Neural progenitor cell (in vitro differentiated cells): ENCODE measurements around the gene NCOA6. TPM values are rescaled to one million over a fixed set of nuclear protein-coding genes. Genes with fewer than 3 reads are reported as not detected.

Experiments used
- DNase-seq: peaks from one replicate; pipeline ENCODE4 v3.0.0-alpha.2; 2016; ENCODE audit warnings: low spot score
- H2AFZ ChIP-seq: fragments of 200-600 bp; sonication (generic); replicated peaks from 2 replicates; pipeline ENCODE4 v1.6.1; 2016; ENCODE audit warnings: antibody characterized with exemption
- H3F3A ChIP-seq: fragments of 200-600 bp; sonication (generic); 2 replicates; pipeline ENCODE4 v1.6.1; 2016; ENCODE audit warnings: antibody characterized with exemption, low read depth
- H3K27ac ChIP-seq: fragments of 200-600 bp; sonication (generic); 2 replicates; pipeline ENCODE4 v1.5.1; 2016; ENCODE audit warnings: mild to moderate bottlenecking
- H3K27me3 ChIP-seq: fragments of 200-600 bp; sonication (generic); 2 replicates; pipeline ENCODE4 v1.6.1; 2016; ENCODE audit warnings: mild to moderate bottlenecking, moderate library complexity
- H3K36me3 ChIP-seq: fragments of 200-600 bp; sonication (generic); 2 replicates; pipeline ENCODE4 v1.5.1; 2016
- H3K4me1 ChIP-seq: fragments of 200-600 bp; sonication (generic); 2 replicates; pipeline ENCODE4 v1.6.1; 2016; ENCODE audit warnings: mixed run types
- H3K4me2 ChIP-seq: fragments of 200-600 bp; sonication (generic); 2 replicates; pipeline ENCODE4 v1.6.1; 2016
- H3K4me3 ChIP-seq: fragments of 200-600 bp; sonication (generic); 2 replicates; pipeline ENCODE4 v1.5.1; 2016
- H3K79me2 ChIP-seq: fragments of 200-600 bp; sonication (generic); 2 replicates; pipeline ENCODE4 v1.6.1; 2016; ENCODE audit warnings: low read depth
- H3K9ac ChIP-seq: fragments of 200-600 bp; sonication (generic); 2 replicates; pipeline ENCODE4 v1.6.1; 2016
- H3K9me3 ChIP-seq: fragments of 200-600 bp; sonication (generic); 2 replicates; pipeline ENCODE4 v1.5.1; 2016; ENCODE audit warnings: low read depth
- H4K20me1 ChIP-seq: fragments of 200-600 bp; sonication (generic); 2 replicates; pipeline ENCODE4 v1.6.1; 2016; ENCODE audit warnings: low read depth
- H3K27ac Mint-ChIP-seq: 3 replicates; pipeline ENCODE4 v1.8.0; 2021; ENCODE audit warnings: mixed read lengths
- H3K27me3 Mint-ChIP-seq: 2 replicates; pipeline ENCODE4 v1.8.0; 2022; ENCODE audit warnings: low read depth, mild to moderate bottlenecking, inconsistent platforms, moderate library complexity, mixed read lengths; ENCODE audit not compliant: insufficient read depth
- H3K36me3 Mint-ChIP-seq: 3 replicates; pipeline ENCODE4 v1.8.0; 2021; ENCODE audit warnings: mixed read lengths
- H3K4me1 Mint-ChIP-seq: 3 replicates; pipeline ENCODE4 v1.8.0; 2021; ENCODE audit warnings: mixed read lengths
- H3K4me3 Mint-ChIP-seq: 3 replicates; pipeline ENCODE4 v1.8.0; 2021; ENCODE audit warnings: mild to moderate bottlenecking, moderate library complexity, mixed read lengths
- H3K9me3 Mint-ChIP-seq: 3 replicates; pipeline ENCODE4 v1.8.0; 2020; ENCODE audit warnings: mixed read lengths
- CTCF ChIP-seq: fragments of 200-600 bp; sonication (generic); IDR thresholded peaks from 2 replicates; pipeline ENCODE4 v1.5.1; 2017; ENCODE audit warnings: antibody characterized with exemption, mild to moderate bottlenecking
- EZH2 ChIP-seq: fragments of 200-600 bp; sonication (generic); IDR thresholded peaks from 2 replicates; pipeline ENCODE4 v1.6.1; 2017; ENCODE audit warnings: antibody characterized with exemption, mild to moderate bottlenecking, moderate library complexity
- EZH2phosphoT487 ChIP-seq: fragments of 200-600 bp; sonication (generic); IDR thresholded peaks from 2 replicates; pipeline ENCODE4 v1.6.1; 2017; ENCODE audit warnings: antibody characterized with exemption
- total RNA-seq: library from RNA; depleted of rRNA; stranded (reverse); fragments of >200 nt; gene quantifications from 2 replicates; pipeline ENCODE4 v1.2.3, GENCODE V29; 2015; ENCODE audit warnings: low replicate concordance

The NCOA6 gene
- total RNA-seq, 1 donor from 2014 or later, result 14.3 TPM

GRCh38 chr20:34713194-34713943 is 112.1 kb downstream of the NCOA6 start:
- Histone ChIP-seq H3K27ac (no peak overlapping the region), H3F3A (peaks cover 20% of the 10 kb centered on the region), H3K4me1 (no peaks in the 10 kb centered on the region), H4K20me1 (peaks cover 13% of the 10 kb centered on the region), H3K9ac (no peak overlapping the region), H3K4me2 (no peak overlapping the region), H2AFZ (no peak overlapping the region), H3K9me3 (no peaks in the 10 kb centered on the region), H3K27me3 (peaks cover 38% of the 10 kb centered on the region), H3K36me3 (no peaks in the 10 kb centered on the region), H3K79me2 (no peaks in the 10 kb centered on the region), H3K4me3 (no peak overlapping the region)
- Mint-ChIP-seq H3K27me3 (peaks cover 15% of the 10 kb centered on the region), H3K27ac (no peak overlapping the region), H3K4me3 (no peak overlapping the region), H3K36me3 (peaks cover 15% of the 10 kb centered on the region), H3K9me3 (no peaks in the 10 kb centered on the region), H3K4me1 (peaks cover 7% of the 10 kb centered on the region)
- TF ChIP-seq EZH2, result no peak
- no peak for TF ChIP-seq CTCF
- no peak for TF ChIP-seq EZH2phosphoT487
- DNase-seq, result no peak

GRCh38 chr20:34712525-34713192 is 112.8 kb downstream of the NCOA6 start:
- peaks cover 45% of the 10 kb centered on the region for H3K27me3 ChIP-seq
- no peak overlapping the region for H3K27ac ChIP-seq
- no peak overlapping the region for H3K4me2 ChIP-seq
- H3K4me1 ChIP-seq, result no peaks in the 10 kb centered on the region
- H3K27ac Mint-ChIP-seq, result no peak overlapping the region
- H3K36me3 ChIP-seq, result no peaks in the 10 kb centered on the region
- H4K20me1 ChIP-seq, result peaks cover 13% of the 10 kb centered on the region
- H3K9me3 Mint-ChIP-seq, result no peaks in the 10 kb centered on the region
- peaks cover 15% of the 10 kb centered on the region for H3K36me3 Mint-ChIP-seq
- peaks cover 7% of the 10 kb centered on the region for H3K4me1 Mint-ChIP-seq
- no peak overlapping the region for H3K4me3 ChIP-seq
- H3K9ac ChIP-seq, result no peak overlapping the region
- peaks cover 21% of the 10 kb centered on the region for H3K27me3 Mint-ChIP-seq
- H3K79me2 ChIP-seq, result no peaks in the 10 kb centered on the region
- no peaks in the 10 kb centered on the region for H3K9me3 ChIP-seq
- no peak overlapping the region for H2AFZ ChIP-seq
- DNase-seq, result no peak
- H3F3A ChIP-seq, result peaks cover 21% of the 10 kb centered on the region
- H3K4me3 Mint-ChIP-seq, result no peak overlapping the region
- no peak for TF ChIP-seq EZH2
- no peak for TF ChIP-seq EZH2phosphoT487
- no peak for TF ChIP-seq CTCF

GRCh38 chr20:34711813-34712430 is 113.5 kb downstream of the NCOA6 start:
- Histone ChIP-seq H3K36me3 (no peaks in the 10 kb centered on the region), H3K79me2 (no peaks in the 10 kb centered on the region), H2AFZ (no peak overlapping the region), H3K9me3 (no peaks in the 10 kb centered on the region), H3K4me2 (no peak overlapping the region), H3K9ac (no peak overlapping the region), H3K27me3 (peaks cover 52% of the 10 kb centered on the region), H4K20me1 (peaks cover 13% of the 10 kb centered on the region), H3K27ac (no peak overlapping the region), H3K4me1 (no peaks in the 10 kb centered on the region), H3K4me3 (no peak overlapping the region), H3F3A (peaks cover 21% of the 10 kb centered on the region)
- no peak for DNase-seq
- TF ChIP-seq CTCF (no peak), EZH2phosphoT487 (no peak), EZH2 (no peak)
- Mint-ChIP-seq H3K4me1 (peaks cover 7% of the 10 kb centered on the region), H3K27me3 (peaks cover 21% of the 10 kb centered on the region), H3K27ac (no peak overlapping the region), H3K9me3 (no peaks in the 10 kb centered on the region), H3K36me3 (peaks cover 11% of the 10 kb centered on the region), H3K4me3 (no peak overlapping the region)
